ENCODE data around the gene ADAMTS1.

ADAMTS1 gene

DNA sequence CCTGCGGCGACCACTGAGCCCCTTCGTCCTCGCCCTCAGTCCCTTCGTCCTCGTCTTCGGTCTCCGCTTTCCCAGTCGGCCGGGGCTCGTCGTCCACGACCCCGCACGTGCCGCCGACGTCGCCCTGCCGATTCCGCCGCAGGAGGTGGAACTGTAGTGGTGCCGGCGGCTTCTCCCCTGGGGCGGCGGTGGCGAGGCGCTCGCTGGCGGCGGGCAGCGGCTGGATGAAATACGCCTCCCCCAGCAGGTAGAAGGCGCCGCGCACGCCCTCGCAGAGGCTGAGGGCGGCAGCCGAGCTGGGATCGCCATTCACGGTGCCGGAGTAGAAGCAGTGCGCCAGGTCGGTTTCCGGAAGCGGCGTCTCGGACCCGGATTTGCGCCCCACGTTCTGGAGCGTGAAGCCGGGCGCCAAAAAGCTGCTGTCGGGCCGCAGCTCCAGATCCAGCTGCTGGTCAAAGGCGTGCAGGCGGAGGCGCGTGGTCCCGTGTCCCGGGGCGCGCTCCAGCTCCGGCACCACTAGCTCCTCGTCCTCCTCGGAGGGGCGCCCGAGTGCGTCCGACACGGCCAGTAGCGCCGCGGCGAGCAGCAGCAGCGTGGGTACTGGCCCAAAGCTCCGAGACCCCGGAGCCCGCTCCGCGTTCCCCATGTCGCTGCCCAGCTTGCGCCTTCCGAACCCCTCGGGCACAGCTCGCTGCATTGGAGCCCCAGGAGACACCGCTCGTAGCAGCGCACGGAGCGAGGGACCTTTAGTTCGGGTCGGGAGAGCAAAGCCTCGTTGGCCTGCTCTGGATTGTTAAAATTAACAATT lies 747 bp downstream of the ADAMTS1 start:
- no peak for DNase-seq (ENCODE audit: low spot score)

DNA sequence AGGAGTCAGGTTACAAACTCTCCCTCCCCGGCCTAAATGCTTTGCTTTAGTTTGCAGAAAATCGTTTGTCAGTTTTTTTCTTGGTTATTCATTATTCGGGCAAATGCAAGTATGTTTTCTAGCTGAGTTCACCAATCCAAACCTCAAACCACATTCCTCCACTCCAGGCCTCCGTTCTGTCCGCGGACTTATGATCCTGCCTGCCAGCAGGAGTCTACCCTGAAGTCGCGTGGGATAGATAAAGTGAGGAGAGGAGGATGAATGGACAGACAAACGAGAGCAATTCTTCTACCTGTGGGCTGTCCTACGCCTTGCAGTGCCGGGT lies 1.3 kb downstream of the ADAMTS1 start:
- DNase-seq (ENCODE audit: low spot score), result no peak

DNA sequence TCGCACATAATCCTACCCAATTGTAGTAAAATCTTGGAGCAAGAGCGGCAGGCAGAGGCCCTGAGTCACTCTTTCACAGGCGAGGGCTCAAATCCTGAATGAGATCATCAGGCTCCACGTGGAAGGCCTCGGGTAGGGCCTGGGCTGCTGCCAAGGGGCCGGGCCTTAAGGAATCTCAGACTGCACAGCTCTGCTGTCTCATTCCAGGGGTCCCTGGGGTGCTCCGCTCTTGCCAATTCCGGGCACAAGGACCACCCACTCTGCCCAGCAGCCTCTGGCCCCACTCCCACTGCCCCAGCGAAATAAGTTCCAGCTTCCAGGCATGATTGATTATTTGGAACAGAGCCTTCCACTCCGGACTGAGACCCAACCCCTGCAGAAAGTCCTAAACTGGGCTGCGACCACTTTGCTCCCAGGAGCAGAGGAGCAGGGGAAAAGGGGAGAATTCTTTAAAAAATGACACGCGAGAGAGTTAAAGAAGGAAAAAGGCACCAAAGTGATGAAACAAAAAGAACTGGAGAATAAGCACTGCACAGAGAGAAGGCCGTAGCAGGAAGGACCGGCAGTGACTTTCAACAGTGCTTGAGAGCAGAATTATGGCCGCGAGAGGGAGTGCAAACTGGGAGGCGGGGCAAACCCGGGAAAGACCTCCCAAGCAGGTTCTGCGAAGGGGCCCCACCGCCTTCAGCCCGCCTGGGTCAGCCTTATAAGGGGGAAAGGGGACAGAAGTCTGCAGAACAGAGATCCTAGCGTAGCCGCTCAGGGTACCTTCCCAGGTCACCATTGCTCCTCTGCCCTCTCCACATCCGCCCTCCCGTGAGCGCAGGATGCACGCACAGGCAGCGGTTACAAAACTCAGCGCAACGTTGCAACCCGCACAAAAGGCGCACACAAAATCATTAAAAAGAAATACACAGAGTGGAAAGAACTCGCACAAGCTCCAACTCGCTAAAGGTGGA lies 2.0 kb downstream of the ADAMTS1 start:
- DNase-seq (ENCODE audit: low spot score), result peak; percentile 86

DNA sequence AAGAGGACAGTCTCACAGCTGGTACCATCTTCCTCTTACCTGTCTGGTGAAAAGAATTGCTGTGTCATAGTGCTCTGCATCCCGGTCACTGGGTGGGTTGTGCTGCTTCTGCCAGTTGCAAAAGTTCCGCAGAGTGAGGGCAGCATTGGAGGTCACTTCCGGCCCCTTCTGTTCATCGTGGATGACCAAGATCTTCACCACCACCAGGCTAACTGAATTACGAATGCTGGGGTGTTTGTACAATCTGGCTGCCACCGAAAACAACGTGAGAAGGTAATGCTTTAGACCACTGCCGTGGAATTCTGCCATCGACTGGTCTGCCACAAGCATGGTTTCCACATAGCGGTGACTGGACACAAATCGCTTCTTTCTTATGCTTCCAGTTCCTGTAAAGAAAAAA lies 2.9 kb downstream of the ADAMTS1 start:
- DNase-seq (ENCODE audit: low spot score), result no peak

DNA sequence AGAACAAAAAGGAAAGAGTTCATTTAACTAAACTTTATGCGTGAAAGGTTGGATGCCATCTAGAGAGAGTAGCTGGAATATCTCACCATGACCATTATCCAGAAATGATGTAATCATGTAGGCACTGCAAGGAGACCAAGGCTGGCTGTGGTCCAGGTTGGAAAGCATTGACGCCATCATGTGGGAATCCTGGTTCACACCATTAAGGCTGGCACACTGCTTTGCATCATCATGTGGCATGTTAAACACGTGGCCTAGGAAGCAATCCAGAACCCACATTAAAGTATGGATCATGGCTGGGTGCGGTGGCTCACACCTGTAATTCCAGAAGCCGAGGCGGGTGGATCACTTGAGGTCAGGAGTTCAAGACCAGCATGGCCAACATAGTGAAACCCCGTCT lies 4.3 kb downstream of the ADAMTS1 start:
- DNase-seq (ENCODE audit: low spot score), result peak; percentile 67

DNA sequence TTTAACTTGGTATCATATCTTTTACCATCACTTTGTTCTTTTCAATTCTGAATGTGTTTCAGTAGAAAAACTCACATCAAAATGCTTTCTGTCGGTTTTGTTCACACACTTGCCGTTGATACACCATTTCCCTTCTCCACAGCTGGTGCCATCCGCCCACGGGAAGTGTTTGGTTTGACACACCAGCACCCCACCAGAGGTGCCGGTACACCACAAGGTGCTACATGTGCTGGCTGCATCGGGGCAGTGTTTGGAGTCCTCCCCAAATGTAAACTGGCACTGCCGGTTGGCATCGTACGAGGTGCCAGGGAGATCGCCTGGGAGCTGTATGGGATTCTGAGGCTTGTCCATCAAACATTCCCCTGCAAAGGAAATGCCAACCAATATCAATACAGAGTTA lies 5.0 kb downstream of the ADAMTS1 start:
- no peak for DNase-seq (ENCODE audit: low spot score)

DNA sequence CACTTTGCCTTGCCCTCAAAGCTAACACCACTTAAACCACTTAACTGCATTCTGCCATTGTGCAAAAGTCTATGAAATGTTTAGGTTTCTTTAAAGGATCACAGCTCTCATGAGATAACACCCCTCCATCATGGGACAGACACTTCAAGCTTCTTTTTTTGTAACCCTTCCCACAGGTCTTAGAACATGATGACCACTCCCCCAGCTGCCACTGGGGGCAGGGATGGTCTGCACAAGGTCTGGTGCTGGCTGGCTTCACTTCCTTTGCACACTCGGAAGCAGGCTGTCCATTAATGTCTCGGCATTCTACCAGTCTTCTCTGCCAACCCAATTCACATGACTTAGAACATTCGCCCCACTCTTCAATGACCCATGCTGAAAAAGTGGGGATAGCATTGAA lies 7.7 kb downstream of the ADAMTS1 start:
- no peak for DNase-seq (ENCODE audit: low spot score)

DNA sequence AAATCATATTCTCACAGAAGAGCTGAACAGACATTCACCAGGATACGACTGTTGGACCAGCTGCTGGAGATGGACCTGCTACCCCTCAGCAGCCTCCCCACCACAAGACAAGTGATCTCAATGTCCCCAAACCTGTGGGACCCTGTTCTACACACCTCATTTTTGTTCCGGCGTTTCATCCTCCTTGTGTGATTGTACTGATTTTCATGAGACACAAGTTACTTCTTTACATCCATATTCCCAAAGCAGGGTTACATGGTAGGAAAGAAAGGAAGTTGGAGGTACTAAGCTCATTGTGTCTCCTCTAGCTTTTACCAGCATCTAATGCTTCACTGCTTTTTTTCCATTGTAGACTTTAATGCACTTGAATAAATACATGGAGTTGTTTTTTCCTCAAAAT lies 8.7 kb downstream of the ADAMTS1 start:
- DNase-seq (ENCODE audit: low spot score), result no peak

DNA sequence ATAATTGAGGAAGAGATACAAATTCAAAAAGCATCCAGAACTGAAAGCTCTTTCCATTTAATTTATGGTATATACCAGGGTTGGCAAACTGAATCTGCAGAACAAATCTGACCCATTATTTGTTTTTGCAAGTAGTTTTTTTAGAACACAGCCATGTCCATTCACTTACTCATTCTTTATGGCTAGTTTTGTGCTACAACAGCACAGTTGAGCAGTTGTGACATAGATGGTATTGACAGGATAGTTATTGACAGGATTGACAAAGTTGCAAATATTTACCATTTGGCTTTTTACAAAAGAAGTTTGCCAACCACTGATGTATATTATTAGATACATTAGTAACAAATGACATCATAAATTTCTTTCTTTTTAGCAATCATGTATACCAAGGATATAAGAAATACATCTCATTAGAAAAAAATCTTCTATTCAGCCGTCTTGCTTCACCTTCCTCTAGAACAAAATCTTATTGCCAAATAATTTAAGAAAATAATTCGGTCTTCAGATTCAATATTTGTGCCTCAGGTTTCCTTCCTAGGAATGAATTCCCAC lies 9.4 kb downstream of the ADAMTS1 start:
- DNase-seq (ENCODE audit: low spot score), result no peak

DNA sequence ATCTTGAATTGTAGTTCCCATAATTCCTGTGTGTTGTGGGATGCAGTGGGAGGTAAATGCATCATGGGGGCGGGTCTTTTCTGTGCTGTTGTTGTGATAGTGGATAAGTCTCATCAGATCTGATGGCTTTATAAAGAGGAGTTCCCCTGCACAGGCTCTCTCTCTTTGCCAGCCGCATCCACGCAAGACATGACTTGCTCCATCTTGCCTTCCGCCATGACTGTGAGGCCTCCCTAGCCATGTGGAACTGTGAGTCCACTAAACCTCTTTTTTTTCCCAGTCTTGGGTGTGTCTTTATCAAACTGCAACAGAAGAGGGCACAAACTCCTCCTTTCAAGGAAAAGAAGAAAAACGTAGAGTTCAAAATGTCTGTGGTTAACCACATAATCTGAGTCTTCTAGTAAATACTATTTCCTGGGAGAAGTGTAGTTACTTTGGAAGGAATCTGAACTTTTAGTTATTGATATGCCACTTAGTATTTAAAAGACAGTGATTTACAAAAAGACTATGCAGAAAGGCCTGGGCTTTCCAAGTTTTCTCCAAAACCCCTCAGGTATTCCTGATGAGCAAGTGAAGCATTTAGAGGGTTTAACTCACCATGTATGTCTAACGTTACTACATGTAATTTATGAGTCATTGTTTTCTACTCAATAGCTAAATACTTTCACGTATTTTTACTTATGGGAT lies 10.0 kb downstream of the ADAMTS1 start:
- DNase-seq (ENCODE audit: low spot score), result no peak

DNA sequence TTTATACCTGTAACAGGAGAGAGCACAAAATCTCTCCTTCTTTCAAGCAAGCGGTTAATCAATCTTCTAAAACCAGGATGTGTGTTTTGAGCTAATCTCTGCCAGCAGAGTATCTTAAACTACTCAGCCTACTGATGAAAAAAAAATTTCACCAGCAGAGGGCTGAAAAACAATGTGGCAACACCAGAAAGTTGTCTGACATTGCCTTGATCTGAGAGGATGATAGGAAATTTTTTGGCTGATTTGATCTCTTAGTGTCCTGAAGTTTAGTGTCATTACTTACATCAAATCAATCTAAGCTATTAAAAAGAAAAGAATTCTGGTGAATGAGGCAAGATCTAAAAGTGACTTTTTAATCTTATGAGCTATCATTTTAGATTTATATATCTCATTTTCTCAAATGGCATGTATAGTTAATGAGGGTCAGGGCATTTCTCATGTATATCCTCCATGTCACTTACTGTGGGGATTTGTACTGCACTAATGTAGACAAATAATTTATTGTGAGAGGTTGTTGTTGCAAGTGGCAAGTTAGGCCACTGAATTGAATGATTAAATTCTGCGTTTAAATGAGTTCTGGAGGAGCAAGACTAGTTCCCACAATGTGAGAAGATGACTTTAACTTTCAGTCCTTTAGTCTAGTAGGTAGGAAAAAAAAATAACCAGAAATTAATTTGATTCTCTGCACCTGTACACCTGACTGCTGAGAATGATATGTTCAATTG lies 10.9 kb downstream of the ADAMTS1 start:
- no peak for DNase-seq (ENCODE audit: low spot score)

DNA sequence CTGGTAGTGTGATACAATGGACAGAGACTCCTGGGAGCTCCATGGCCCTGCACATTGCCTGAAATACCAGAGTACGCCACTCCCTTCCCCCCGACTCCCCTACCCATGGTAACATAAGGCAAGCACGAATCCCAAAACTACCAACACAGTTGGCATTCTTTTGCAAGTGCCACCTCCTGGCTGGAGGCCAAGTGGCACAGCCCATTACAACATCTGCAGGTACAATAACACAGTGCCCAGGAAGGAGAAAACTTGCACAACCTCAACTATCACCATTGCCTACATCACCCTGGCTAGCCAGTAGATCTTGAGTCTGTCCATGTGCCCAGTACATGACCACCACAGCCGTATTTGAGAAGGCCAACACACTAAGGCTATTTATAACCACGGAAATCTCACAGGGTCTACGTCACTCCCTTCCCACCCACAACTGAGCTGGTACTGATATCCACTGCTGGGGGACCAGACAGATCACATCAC lies 11.7 kb downstream of the ADAMTS1 start:
- DNase-seq (ENCODE audit: low spot score), result no peak

DNA sequence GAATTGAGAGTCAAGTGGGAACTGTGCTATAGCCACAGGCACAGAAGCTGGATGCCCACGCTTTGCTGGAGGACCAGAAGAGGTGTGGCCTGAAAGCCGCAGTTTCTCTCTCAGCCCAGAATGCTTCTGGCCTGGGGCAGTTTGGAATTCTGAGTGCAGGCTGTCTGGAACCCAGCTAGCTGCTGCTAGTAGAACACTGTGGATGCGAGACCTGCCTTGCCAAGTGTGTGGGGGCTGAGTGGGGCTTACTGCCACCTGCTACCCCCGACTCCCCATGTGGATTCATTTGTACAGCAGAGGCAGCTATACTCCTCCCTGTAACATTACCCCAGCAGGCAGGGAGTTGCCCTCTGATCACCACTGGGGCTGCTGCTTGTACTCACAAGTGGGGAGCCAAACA lies 12.2 kb downstream of the ADAMTS1 start:
- DNase-seq (ENCODE audit: low spot score), result no peak

DNA sequence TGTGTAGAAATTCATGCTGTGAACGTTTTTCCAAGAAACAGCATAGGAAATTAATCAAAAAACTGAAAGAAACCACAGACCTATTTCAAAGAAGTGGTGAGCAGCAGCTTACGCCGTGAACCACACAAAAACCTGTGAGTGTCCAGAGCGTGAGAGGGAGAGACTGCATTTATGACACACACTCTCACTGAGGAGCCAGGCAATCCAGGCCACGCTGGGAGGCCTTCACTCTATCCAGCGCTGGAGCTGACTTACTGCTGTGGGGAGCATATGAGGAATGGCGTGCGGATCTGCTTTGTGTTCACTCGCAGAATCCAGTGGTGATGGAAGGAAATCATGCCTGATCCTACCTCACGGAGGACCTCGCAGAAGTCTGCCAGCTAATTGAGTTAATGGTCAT lies 12.7 kb downstream of the ADAMTS1 start:
- DNase-seq (ENCODE audit: low spot score), result no peak

DNA sequence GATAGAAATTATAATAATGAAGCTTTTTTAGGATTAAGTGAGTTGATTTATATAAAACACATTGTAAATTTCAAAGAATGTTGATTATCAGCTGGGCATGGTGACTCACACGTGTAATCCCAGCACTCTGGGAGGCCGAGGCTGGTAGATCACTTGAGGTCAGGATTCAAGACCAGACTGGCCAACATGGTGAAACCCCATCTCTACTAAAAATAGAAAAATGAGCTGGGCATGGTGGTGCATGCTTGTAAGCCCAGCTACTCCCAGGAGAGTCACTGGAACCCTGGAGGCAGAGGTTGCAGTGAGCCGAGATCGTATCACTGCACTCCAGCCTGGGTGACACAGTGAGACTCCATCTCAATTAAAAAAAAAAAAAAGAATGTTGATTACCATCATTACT lies 18.4 kb downstream of the ADAMTS1 start:
- DNase-seq (ENCODE audit: low spot score), result no peak

DNA sequence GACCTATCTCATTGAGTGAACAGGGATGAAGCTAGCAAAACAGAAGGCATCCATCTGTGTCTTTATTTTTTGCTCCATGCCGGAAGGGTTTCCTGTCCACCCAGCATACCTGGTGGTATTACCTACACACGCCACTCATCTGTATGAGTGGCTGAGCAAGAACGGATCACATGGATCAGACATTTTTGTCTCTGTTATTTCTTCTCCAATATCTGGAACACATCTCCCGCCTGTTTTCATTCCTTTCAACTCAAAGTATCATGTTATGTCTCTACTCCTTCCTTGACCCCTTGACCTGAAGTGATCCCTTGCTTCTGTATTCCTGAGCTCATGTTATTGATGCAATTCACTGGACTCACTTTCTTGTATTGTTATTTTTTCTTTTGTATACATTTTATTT lies 24.7 kb downstream of the ADAMTS1 start:
- DNase-seq (ENCODE audit: low spot score), result no peak

DNA sequence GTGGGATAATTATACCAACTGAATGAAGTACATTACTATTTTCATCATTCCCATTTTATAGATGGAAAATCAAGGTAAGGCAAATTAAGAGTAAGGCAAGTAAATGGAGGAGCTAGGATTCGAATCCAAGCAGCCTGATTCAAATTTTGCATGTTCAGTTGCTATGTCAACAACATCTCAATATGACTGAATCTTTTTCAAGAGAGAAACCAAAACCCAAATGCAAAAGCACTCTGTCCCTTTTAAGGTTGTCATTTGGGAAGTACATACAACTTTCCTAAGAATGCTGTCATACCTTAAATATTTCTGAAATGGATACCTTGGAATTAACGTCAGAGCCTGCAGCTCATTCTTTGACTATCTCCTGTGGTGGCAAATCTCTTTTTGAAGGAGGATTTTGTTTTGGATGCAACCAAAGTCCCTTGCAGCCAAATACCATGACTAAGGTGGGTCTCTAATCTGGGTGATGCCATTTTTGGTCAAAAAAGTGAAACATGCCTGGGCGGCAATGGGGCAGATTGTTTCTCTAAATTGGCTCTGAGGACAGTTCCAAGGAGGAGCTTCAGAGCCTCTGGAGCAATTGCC lies 25.4 kb downstream of the ADAMTS1 start:
- DNase-seq (ENCODE audit: low spot score), result no peak

DNA sequence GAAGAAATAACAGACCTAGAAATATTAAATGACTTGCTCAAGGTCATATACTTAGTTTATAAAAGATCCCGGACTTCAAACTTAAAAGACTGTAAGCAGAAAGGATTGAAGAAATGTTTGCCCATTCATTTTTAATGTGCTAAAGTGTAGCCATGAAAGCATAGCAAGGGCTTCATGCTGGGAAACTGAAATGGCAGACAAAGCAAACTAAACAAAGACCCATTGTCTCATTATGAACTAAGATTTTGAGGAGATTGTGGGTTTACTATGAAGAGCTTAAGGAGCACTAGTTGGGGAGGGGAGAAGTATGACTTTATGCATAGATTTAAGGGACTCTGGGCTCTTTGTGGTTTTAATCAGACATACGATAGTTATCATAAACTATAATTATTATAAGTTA lies 26.3 kb downstream of the ADAMTS1 start:
- no peak for DNase-seq (ENCODE audit: low spot score)

DNA sequence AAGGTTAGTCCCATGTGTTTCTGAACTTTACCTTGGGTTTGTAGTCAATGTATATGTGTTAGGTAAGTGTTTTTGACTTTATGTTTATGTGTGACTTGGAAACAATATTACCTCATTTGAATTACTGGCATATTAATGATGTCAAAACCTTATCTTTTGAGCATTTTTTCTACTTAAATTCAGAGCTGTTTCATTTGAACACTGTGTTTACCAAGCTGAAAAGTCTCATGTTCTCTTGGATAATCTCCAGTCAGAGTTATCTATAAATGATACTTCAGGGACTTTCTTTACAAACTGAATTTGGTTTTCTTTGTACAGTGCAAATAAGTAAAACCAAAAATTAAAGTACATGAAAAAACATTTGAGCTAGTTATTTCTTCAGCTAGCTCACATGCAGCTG lies 30.0 kb downstream of the ADAMTS1 start:
- no peak for DNase-seq (ENCODE audit: low spot score)

DNA sequence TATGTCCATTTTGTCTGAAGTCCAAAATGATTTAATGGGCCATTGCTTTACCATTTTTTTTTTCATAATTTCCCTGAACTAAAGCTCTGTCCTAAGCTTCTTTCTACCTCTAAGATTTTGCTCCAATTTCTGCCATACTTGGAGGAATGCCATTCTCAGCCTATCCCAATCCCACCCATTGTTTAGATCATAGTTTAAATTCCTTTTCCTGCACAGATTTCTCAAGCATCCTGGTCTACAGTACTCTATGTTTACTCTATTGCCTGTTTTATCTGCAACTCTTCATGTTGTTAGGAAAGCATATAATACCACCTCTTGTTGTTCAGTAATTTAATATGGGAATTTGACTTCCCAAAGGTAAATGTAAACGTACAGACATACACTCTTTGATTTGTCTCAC lies 30.8 kb downstream of the ADAMTS1 start:
- DNase-seq (ENCODE audit: low spot score), result no peak

DNA sequence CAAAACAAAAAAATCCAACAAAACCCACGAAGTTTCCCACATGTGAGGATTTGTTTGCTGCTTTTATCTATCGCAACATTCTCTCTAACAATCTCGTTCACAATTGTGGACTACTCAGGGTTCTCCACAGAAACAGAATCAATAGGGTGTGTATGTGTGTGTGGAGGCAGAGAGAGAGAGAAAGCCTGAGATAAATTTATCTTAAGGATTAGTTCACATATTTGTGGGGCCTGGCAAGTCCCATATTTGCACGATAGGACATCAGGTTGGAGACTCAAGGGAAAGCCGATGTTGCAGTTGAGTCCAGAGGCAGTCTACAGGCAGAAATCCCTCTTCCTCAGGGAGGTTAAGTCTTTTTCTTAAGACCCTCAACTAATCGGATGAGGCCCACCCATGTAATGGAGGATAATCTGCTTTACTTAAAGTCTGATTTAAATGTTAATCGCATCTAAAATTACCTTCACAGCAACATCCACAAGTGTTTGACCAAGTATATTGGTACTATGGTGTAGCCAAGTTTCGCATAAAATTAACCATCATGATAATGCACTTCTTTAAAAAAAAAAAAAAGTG lies 31.7 kb downstream of the ADAMTS1 start:
- DNase-seq (ENCODE audit: low spot score), result no peak
